ENCODE data around the gene CEP55.

GRCh38 chr10:93495654-93496321 is 624 bp upstream of the CEP55 start:
- TF ChIP-seq CTCF (IDR thresholded peaks at IDR 0.05) (no peak), POLR2AphosphoS5 (IDR thresholded peaks at IDR 0.05) (no peak), EP300 (IDR thresholded peaks at IDR 0.05) (no peak), POLR2A (IDR thresholded peaks at IDR 0.05) (no peak)

All from suprapubic skin (tissue), 4 donors.